IPS DF 4.7 (cell line): ENCODE results near the gene TAF15.

Experiments
- DNase-seq: peaks from one replicate; pipeline ENCODE4 v3.0.0-alpha.2; 2013; ENCODE audit warnings: low spot score; ENCODE audit errors: extremely low read depth

Gene TAF15

GRCh38 chr17:35870906-35871819 is 61.9 kb downstream of the TAF15 start:
- no peak for DNase-seq

DNA sequence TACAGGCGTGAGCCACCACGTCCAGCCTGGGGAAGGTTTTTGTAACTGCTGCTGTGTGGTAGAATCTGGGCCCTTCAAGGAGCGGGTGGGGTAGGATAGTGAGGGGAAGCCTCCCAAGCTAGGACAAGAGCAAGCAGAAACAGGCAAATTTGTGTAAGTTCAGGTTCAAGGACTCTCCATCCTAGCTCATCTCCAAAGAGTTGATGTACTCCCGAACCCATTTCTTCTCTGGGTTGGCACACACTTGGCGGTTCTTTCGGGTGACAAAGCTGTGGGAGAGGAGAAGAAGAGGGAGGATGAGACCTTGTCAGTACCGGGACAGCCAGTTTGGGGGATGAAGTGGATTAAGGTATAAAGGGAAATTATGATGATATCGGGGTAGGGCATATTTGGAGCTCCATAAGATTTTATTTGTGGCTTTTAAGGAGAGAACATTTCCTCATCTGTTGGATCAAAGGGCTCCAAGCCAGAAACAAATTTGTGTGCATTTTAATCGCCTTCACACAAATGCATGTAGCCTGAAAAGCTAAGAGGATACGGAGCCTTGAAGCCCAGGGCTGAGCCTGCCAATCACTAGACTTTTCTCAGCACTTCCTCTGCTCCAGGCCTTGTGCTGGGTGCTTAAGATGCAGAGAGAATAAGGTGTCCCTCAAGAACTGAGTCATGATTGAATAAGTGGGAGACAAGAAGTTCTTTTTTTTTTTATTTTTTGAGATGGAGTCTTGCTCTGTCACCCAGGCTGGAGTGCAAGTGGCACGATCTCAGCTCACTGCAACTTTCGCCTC is 63.1 kb downstream of the TAF15 start:
- DNase-seq, result no peak

DNA sequence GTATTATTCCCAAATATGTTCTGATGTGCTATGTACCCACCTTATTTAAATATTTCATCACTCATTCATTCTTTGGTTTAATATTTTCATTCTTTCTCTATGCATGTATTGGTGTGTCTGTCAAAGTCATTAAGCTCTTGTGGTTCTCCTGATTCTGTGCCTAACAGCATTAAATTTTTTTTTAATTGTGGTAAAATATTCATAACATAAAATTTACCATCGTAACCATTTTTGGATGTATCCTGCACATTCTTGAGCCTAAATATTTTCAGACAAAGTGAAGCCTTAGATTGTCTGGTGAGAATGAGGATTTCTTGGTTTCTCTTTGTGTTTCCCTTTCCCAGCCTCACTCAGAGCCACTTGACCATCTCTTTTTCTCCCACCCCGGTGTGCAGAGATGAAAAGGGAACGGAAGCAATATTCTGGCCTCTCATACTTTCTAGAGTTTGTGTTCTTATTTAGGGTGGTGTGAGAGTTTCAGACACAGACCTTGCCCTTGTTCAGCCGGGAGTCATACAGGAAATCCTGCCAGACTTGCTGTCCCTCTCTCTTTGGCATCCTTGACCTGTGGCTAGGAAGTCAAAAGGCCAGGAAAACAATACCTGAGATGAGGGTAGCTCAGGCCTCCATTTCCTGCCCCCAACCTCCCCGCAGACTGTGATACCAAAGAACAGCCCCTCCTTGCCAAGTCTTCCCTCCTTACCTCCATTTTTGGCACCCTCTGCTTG is 66.0 kb downstream of the TAF15 start:
- DNase-seq, result no peak

GRCh38 chr17:35875800-35876139 is 66.5 kb downstream of the TAF15 start:
- no peak for DNase-seq

DNA sequence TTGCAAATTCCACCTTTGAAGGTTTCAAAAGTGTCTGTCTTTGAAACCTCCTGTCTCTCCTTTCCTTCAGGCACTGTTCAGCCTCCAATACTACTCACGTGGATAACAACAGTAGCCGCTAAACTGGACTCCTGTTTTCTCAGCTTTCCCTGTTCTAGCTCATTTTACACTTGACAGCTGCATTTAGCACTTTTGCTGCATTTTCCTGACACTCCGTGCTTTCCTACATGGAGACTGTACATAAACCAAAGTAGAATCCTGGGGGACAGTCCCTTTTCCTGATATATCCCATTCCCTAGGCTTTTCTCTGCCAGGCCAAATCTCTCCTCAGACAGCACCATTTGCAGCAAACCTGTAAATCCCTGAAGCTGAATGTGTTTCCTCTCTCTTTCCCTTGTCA is 67.2 kb downstream of the TAF15 start:
- no peak for DNase-seq

GRCh38 chr17:35877345-35878029 is 68.2 kb downstream of the TAF15 start:
- no peak for DNase-seq

- DNase-seq, result no peak
Observed at GRCh38 chr17:35878361-35878760, 69.1 kb downstream of the TAF15 start.

GRCh38 chr17:35879773-35880654 is 70.7 kb downstream of the TAF15 start, which contains the start of gene CCL5:
CCL5 (minus strand) TSS chr17:35880360.
- no peak for DNase-seq

DNA sequence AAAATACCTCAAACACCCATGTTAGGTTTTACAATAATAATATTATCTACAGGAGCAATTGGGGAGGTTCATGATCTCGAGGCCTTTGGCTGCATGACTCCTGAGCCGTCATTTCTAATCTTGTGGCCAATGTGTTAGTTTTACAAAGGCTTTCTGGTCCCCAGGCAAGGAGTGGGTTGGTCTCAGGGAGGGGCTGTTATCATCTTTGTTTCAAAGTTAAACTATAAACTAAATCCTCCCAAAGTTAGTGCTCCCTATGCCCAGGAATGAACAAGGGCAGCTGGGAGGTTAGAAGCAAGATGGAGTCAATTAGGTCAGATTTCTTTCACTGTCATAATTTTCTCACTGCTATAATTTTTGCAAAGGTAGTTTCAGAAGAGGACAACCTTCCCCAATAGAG is 80.0 kb downstream of the TAF15 start:
- DNase-seq, result no peak

DNA sequence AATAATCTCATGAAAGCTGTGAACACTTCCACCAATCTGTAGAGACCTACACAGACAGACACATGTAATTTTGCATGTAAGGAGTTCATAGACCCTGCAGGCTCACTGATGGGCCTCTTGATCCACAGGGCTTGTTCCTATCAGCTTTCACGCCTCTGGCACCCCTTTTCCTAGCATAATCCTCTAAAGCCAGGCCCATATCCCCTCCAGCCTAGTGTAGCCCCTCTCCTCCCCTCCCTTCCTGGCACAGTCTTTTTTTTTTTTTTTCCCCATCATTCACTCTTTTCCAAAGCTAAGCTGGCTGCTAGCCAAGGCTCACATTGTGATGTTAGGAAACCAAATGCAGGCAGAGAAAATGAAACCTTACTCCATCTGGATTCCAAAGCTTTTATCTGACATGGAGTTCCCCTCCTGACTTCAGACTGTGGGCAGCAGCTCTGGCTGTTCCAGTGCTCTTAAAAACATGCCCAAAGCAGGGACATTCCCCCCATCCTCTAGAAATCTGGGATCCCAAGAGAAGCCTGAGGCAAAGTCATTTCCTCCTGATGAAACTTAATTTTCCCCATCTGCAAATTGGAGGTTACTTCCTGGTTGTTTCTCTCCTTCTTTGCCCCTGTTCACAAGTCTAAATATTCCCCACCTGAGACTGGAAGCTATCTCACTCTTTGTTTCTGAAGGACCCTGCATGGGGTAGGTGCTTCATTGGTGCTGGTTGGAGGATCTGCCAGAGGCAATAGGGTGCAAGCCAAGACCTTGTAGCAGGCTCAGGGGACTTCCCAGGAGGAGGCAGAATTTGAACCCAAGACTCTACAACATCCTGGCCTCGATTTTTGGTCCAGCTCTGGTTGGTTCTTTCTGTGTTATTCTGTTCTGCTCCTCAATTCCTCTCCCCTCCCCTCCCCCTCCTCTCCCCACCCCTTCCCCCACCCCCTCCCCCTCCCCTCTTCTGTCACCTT is 80.8 kb downstream of the TAF15 start:
- no peak for DNase-seq

GRCh38 chr17:35890774-35891155 is 81.5 kb downstream of the TAF15 start:
- no peak for DNase-seq

- no peak for DNase-seq
Observed at GRCh38 chr17:35891269-35891668, 82.0 kb downstream of the TAF15 start.

GRCh38 chr17:35892091-35893035 is 83.1 kb downstream of the TAF15 start:
- no peak for DNase-seq

DNA sequence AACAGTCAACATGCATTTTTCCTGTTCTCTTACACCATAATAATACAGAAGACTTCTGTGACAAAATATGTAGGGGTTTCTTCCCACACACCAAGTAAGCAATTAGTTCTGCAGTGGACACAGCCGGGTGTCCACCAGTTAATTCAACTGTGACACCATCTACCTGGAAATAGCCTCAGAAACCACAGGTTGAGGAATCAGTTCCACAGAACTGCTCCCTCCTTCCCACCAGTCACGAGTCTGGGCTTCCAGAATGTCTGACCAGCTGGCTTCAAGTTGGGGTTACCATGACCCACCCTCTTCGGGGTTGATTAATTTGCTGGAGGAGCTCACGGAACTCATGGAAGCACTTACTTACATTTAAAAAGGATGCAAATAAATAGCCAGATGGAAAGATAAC is 84.5 kb downstream of the TAF15 start:
- DNase-seq, result no peak

DNA sequence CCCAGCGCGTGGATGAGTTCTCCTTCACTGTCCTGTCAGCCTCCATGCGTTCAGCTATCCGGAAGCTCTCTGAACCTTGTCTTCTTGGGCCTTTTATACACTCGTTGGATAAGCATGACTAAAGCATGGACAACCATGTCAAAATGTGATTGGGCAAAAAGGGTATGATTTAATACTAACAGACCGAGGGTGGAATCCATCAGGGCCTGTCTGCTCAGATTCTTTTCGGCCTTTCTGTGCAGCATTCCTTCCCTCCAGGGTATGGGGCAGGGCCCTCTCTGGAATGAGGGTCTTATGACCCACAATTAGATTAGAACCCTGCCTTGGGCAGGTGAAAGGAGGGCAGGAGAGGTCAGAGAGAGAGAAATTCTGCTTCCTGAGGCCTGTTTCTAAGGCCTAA is 84.9 kb downstream of the TAF15 start:
- DNase-seq, result no peak

GRCh38 chr17:35895636-35896587 is 86.6 kb downstream of the TAF15 start:
- no peak for DNase-seq
